ENCODE measurements around the gene NCAM2.

Gene NCAM2

GRCh38 chr21:21366277-21366676 is 368.1 kb downstream of the NCAM2 start:
- TF ChIP-seq CTCF (IDR thresholded peaks at IDR 0.05), result no peak
- no peaks in the 10 kb centered on the region for H3K36me3 ChIP-seq (ENCODE audit: control insufficient read depth, insufficient read depth, low read length)
- no peaks in the 10 kb centered on the region for H3K79me2 ChIP-seq
- no peak overlapping the region for H3K4me2 ChIP-seq (ENCODE audit: low read length)
- no peaks in the 10 kb centered on the region for H3K4me1 ChIP-seq
- no peak overlapping the region for H3K4me3 ChIP-seq (ENCODE audit: low read depth, low read length)
- H2AFZ ChIP-seq, result no peak overlapping the region
- H3K9me3 ChIP-seq (ENCODE audit: control insufficient read depth, low read length), result no peaks in the 10 kb centered on the region
- no peak overlapping the region for H3K9ac ChIP-seq
- H3K27me3 ChIP-seq (ENCODE audit: control insufficient read depth, insufficient read depth, low read length), result no peaks in the 10 kb centered on the region
- no peak overlapping the region for H3K27ac ChIP-seq

- H3K27ac ChIP-seq, result no peak overlapping the region
- H3K4me3 ChIP-seq (ENCODE audit: low read depth, low read length), result no peak overlapping the region
- H3K9ac ChIP-seq, result no peak overlapping the region
- H3K79me2 ChIP-seq, result no peaks in the 10 kb centered on the region
- H3K36me3 ChIP-seq (ENCODE audit: control insufficient read depth, insufficient read depth, low read length), result no peaks in the 10 kb centered on the region
- H3K4me1 ChIP-seq, result no peaks in the 10 kb centered on the region
- no peak overlapping the region for H2AFZ ChIP-seq
- H3K27me3 ChIP-seq (ENCODE audit: control insufficient read depth, insufficient read depth, low read length), result no peaks in the 10 kb centered on the region
- no peak for TF ChIP-seq CTCF (IDR thresholded peaks at IDR 0.05)
- no peak overlapping the region for H3K4me2 ChIP-seq (ENCODE audit: low read length)
- H3K9me3 ChIP-seq (ENCODE audit: control insufficient read depth, low read length), result no peaks in the 10 kb centered on the region
These were observed 369.4 kb downstream of the NCAM2 start for GRCh38 chr21:21367583-21367982.

- H3K9me3 ChIP-seq (ENCODE audit: control insufficient read depth, low read length), result no peaks in the 10 kb centered on the region
- no peaks in the 10 kb centered on the region for H3K79me2 ChIP-seq
- H3K36me3 ChIP-seq (ENCODE audit: control insufficient read depth, insufficient read depth, low read length), result no peaks in the 10 kb centered on the region
- H3K27ac ChIP-seq, result no peak overlapping the region
- H2AFZ ChIP-seq, result no peak overlapping the region
- no peak for TF ChIP-seq CTCF (IDR thresholded peaks at IDR 0.05)
- no peaks in the 10 kb centered on the region for H3K4me1 ChIP-seq
- no peak overlapping the region for H3K4me2 ChIP-seq (ENCODE audit: low read length)
- H3K4me3 ChIP-seq (ENCODE audit: low read depth, low read length), result no peak overlapping the region
- H3K9ac ChIP-seq, result no peak overlapping the region
- no peaks in the 10 kb centered on the region for H3K27me3 ChIP-seq (ENCODE audit: control insufficient read depth, insufficient read depth, low read length)
These were observed 375.8 kb downstream of the NCAM2 start for GRCh38 chr21:21373969-21374368.

- no peaks in the 10 kb centered on the region for H3K4me1 ChIP-seq
- no peak for TF ChIP-seq CTCF (IDR thresholded peaks at IDR 0.05)
- H3K9ac ChIP-seq, result no peak overlapping the region
- H3K4me2 ChIP-seq (ENCODE audit: low read length), result no peak overlapping the region
- H3K79me2 ChIP-seq, result no peaks in the 10 kb centered on the region
- H3K27me3 ChIP-seq (ENCODE audit: control insufficient read depth, insufficient read depth, low read length), result no peaks in the 10 kb centered on the region
- no peak overlapping the region for H2AFZ ChIP-seq
- H3K36me3 ChIP-seq (ENCODE audit: control insufficient read depth, insufficient read depth, low read length), result no peaks in the 10 kb centered on the region
- peaks cover 1% of the 10 kb centered on the region for H3K9me3 ChIP-seq (ENCODE audit: control insufficient read depth, low read length)
- no peak overlapping the region for H3K27ac ChIP-seq
- no peak overlapping the region for H3K4me3 ChIP-seq (ENCODE audit: low read depth, low read length)
These were observed 384.9 kb downstream of the NCAM2 start for GRCh38 chr21:21383126-21383525.

GRCh38 chr21:21384977-21385376 is 386.8 kb downstream of the NCAM2 start:
- Histone ChIP-seq H3K79me2 (no peaks in the 10 kb centered on the region), H3K9ac (no peak overlapping the region), H3K4me3 (ENCODE audit: low read depth, low read length) (no peak overlapping the region), H3K9me3 (ENCODE audit: control insufficient read depth, low read length) (peaks cover 3% of the 10 kb centered on the region), H3K27me3 (ENCODE audit: control insufficient read depth, insufficient read depth, low read length) (no peaks in the 10 kb centered on the region), H3K27ac (no peak overlapping the region), H3K36me3 (ENCODE audit: control insufficient read depth, insufficient read depth, low read length) (no peaks in the 10 kb centered on the region), H3K4me2 (ENCODE audit: low read length) (no peak overlapping the region), H2AFZ (no peak overlapping the region), H3K4me1 (no peaks in the 10 kb centered on the region)
- no peak for TF ChIP-seq CTCF (IDR thresholded peaks at IDR 0.05)

Measured in parathyroid adenoma (tissue), 2 donors.